ENCODE measurements around the gene SLC43A2.
"Not testable (repeated sequence)": the region's sequence is repeated elsewhere in the genome, so short reads cannot be mapped to it uniquely, and the experiment has no call there.

Gene SLC43A2

GRCh38 chr17:1590029-1590746 lies 38.4 kb downstream of the SLC43A2 start:
- DNase-seq (ENCODE audit: low spot score) (peak; percentile 88), FAIRE-seq (no peak)

- no peak for DNase-seq (ENCODE audit: low spot score)
- FAIRE-seq, result no peak
Observed at GRCh38 chr17:1588821-1589585, 39.6 kb downstream of the SLC43A2 start.

- no peak for DNase-seq (ENCODE audit: low spot score)
- no peak for FAIRE-seq
Observed at GRCh38 chr17:1584167-1584566, 44.5 kb downstream of the SLC43A2 start.

DNA sequence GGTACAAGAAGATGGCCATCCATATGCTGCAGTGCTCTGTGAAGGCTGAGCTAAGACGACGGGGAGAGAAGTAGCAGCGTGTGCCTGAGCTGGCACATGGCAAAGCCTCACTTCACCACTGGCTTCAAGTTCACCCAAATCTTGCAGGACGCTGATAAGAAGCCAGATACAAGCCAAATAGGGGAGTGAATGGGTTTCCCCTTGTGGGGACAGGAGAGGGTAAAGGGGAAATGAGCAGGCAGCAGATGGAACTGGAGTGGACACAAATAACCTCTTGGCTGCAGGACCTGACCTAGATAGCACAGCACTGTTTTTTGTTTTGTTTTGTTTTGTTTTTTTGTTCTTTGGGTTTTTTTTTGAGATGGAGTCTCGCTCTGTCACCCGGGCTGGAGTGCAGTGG lies 45.1 kb downstream of the SLC43A2 start:
- DNase-seq (ENCODE audit: low spot score) (no peak), FAIRE-seq (no peak)

GRCh38 chr17:1582374-1582773 lies 46.3 kb downstream of the SLC43A2 start:
- FAIRE-seq, result no peak
- no peak for DNase-seq (ENCODE audit: low spot score)

GRCh38 chr17:1580979-1581676 lies 47.5 kb downstream of the SLC43A2 start:
- DNase-seq (ENCODE audit: low spot score), result no peak

GRCh38 chr17:1578029-1578428 lies 50.6 kb downstream of the SLC43A2 start:
- DNase-seq (ENCODE audit: low spot score) (no peak), FAIRE-seq (no peak)

More at GRCh38 chr17:1580979-1581676, 47.5 kb downstream of the SLC43A2 start:
- FAIRE-seq, result no peak

GRCh38 chr17:1577583-1578013 lies 51.0 kb downstream of the SLC43A2 start:
- FAIRE-seq, result no peak

DNA sequence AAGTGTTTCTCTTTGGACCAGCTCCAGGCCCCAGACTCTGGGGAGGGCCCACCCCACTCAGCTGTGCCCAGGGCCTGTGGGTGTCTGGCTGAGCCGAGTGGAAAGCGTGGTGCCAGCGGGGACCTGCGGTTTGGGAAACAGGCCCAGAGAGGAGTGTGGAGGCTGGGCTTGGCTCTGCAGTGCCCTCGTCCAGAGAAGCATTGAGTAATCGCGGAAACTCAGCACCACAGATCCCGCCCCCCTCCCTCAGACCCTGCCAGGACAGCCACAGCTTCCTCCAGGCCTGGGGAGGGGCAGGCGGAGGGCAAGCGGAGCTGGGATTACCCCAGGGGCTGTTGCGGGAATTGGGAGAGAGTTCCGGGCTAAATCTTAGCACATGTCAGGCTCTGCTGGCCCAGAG lies 51.5 kb downstream of the SLC43A2 start:
- DNase-seq (ENCODE audit: low spot score) (peak; percentile 78), FAIRE-seq (no peak)

More at GRCh38 chr17:1577583-1578013, 51.0 kb downstream of the SLC43A2 start:
- no peak for DNase-seq (ENCODE audit: low spot score)

DNA sequence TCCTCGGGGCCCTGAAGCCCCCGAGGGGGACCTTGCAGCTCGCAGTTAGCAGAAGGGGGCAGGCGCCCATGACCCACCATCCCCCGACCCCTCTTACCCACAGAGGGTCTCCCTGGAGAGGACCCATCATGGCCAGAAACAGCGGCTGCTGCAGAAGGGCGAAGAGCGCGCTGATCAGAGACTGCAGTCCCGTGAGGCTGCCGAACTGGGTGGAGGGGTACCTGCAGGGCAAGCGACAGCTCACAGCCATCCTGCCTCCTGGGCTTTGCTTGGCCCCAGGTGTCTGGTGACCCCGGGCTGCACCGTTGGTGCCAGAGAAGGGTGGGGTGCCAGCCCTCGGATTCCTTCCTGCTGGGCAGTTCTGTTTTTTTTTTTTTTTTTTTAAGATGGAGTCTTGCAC lies 52.1 kb downstream of the SLC43A2 start:
- no peak for DNase-seq (ENCODE audit: low spot score)
- no peak for FAIRE-seq

- DNase-seq (ENCODE audit: low spot score) (no peak), FAIRE-seq (no peak)
Observed at GRCh38 chr17:1574697-1575471, 53.8 kb downstream of the SLC43A2 start.

- DNase-seq (ENCODE audit: low spot score) (peak; percentile 80), FAIRE-seq (no peak)
Observed at GRCh38 chr17:1573932-1574696, 54.5 kb downstream of the SLC43A2 start.

DNA sequence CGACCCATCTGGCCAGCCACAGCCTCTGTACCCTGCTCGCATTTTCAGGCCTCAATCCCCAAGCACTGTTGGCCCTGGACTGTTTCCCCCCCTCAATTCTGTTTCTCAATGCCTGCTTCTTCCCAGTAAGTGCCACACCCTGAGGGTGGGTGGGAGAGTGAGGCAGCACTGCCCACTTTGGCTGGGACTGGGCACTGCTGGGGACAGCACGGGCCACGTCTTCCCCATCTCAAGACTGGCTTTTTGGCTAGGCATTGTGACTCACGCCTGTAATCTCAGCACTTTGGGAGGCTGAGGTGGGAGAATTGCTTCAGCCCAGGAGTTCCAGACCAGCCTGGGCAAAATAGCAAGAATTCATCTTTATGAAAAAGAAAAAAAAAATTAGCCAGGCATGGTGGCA lies 56.0 kb downstream of the SLC43A2 start:
- DNase-seq (ENCODE audit: low spot score), result not testable (repeated sequence)

DNA sequence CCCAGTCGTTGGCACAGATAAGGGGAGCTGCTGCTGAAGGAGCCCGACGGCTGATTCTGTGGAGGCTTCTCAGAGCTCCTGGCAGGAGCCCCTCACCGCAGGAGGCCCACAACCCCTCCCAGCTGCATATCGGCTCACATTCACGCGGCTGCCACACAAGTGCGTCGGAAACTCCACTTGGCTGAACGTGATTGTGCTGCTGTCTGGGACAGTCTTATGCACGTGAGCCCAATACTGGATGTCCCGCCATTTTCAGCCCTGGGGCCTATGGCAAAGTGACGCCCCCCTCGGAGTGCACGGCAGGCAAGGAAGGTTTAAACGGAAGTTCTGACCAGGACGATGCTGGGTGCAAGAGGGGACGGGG lies 57.3 kb downstream of the SLC43A2 start:
- no peak for FAIRE-seq

More for the DNA sequence above, 56.0 kb downstream of the SLC43A2 start:
- not testable (repeated sequence) for FAIRE-seq

DNA sequence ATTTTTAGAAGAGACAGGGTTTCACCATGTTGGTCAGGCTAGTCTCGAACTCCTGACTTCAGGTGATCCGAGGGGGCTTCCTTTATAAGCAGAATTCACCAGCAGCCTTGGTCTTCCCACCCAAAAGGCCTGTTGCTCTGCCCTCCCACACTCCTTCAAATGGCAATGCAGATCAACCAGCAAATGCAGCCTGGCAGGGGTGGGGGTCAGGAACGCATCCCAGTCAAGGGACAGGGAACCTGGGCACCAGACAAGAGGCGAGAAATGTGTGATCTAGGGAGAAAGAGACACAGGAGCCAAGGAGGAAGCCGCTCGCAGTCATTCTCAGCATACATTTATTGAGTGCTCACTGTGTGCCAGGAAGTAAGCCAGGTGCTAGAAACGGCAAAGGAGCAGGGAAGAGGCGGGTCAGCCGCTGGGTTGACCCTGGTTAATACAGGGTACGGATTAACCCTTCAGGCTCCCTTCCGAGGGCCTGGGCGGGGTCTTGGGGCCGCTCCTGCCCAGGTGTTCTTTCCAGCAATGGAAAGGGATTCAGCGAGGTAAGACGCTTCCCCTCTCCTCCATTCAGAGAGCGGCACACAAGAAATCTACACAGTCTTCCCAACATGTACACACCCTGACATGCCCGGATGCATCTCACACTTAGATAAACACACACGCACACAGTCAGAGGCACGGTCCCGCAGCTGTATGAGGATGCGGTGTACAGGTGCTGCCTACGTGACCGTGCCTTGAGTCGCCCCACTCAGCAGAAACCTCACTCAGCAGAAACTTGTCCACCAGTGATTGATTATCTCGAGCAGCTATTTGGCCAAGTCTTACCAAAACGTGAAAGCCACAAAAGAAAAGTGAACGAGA lies 59.5 kb downstream of the SLC43A2 start:
- FAIRE-seq, result no peak
- DNase-seq (ENCODE audit: low spot score), result no peak

More for the DNA sequence above, 57.3 kb downstream of the SLC43A2 start:
- DNase-seq (ENCODE audit: low spot score), result no peak

DNA sequence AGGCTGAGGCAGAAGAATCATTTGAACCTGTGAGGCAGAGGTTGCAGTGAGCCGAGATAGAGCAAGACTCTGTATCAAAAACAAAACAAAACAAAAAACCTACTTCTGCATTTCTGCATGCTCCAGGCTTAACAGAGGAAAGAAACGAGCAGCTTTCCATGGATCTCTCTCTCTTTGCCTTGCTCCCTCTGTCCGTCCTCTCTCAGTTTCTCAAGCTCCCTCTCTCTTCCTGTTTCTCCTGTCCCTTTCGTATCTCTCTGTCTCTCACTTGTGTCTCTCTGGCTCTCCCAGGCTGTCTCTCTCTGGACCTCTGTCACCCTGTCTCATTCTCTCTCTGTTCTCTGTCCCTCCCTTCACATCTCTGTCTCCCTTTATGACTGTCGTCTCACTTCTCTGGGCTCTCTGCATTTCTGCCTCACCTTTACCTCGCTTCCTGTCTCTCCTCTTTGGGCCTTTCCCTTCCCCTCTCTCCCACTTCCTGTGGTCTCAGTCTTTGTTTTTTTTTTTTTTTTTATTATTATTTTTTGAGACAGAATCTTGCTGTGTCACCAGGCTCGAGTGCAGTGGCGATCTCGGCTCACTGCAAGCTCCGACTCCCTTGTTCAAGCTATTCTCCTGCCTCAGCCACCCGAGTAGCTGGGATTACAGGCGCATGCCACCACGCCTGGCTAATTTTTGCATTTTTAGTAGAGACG lies 62.0 kb downstream of the SLC43A2 start:
- no peak for DNase-seq (ENCODE audit: low spot score)
- FAIRE-seq, result no peak

GRCh38 chr17:1565877-1566276 lies 62.8 kb downstream of the SLC43A2 start:
- no peak for DNase-seq (ENCODE audit: low spot score)
- FAIRE-seq, result no peak

GRCh38 chr17:1563786-1564613 lies 64.6 kb downstream of the SLC43A2 start:
- no peak for DNase-seq (ENCODE audit: low spot score)
- FAIRE-seq, result no peak
